CD4-positive, alpha-beta T cell treated with Interleukin-17A for 1 hour (primary cell): ENCODE measurements around the gene SEC24D.
"Not testable (repeated sequence)": the region's sequence is repeated elsewhere in the genome, so short reads cannot be mapped to it uniquely, and the experiment has no call there.

Source experiments
- DNase-seq: peaks from one replicate; pipeline ENCODE4 v3.0.0-alpha.2; 2020

Gene SEC24D, protein sequence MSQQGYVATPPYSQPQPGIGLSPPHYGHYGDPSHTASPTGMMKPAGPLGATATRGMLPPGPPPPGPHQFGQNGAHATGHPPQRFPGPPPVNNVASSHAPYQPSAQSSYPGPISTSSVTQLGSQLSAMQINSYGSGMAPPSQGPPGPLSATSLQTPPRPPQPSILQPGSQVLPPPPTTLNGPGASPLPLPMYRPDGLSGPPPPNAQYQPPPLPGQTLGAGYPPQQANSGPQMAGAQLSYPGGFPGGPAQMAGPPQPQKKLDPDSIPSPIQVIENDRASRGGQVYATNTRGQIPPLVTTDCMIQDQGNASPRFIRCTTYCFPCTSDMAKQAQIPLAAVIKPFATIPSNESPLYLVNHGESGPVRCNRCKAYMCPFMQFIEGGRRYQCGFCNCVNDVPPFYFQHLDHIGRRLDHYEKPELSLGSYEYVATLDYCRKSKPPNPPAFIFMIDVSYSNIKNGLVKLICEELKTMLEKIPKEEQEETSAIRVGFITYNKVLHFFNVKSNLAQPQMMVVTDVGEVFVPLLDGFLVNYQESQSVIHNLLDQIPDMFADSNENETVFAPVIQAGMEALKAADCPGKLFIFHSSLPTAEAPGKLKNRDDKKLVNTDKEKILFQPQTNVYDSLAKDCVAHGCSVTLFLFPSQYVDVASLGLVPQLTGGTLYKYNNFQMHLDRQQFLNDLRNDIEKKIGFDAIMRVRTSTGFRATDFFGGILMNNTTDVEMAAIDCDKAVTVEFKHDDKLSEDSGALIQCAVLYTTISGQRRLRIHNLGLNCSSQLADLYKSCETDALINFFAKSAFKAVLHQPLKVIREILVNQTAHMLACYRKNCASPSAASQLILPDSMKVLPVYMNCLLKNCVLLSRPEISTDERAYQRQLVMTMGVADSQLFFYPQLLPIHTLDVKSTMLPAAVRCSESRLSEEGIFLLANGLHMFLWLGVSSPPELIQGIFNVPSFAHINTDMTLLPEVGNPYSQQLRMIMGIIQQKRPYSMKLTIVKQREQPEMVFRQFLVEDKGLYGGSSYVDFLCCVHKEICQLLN

DNA sequence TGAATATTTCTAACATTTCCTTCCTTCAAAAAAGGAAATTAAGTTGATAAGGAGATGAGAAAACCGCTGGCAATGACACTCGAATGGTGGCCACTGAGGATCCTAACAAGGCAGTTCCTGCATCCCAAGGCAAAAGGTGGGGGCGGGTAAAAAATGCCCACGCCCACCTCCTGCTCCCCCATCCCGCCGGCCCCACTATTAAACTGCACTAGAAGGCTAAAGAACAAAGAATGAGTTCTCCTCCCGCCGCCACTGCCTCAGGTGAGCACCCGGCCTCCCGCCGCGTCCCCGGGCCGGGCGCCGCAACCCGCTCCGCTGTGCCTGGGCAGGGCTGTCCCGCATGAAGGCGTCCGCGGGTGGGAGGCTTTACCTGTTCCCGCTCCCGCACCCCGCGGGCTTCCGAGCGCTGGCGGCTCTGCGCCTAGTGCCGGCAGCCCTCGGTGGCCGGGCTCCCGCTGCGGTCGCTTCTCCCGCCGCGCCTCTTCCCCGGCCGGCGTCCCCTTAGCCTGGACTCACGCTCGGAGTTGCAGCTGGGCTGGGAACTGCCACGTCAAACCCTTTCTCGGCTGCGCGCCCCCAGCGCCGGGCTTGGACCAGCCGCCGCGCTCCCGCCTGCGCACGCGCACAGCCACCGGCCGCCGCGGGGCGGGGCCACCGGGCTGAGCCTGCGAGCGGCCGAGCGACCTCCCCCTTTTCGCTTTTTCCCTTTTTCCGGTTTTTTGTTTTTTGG, at the start of gene SEC24D:
SEC24D (minus strand) TSS at position 556 of the 730 bp plus-strand sequence. CDS start 2,430 bp downstream, outside the sequence.
- DNase-seq: peak; percentile 85

DNA sequence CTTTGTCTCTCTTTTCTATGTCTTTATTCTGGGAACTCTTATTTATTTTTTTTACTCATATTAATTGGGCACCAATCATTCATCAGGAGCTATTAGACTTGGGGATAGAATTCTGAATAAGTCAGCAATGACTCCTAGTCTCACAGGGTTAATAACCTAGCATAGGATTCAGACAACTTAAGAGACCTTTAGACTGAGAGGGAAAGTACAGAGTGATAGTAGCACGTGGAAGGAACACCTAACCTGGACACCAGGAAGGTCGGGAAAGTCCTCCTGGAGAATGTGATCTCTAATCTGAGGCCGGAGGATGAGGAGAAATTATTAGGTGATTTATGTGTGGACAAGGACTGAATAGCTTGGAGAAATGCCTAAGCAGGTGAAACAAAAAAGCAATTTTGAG, 48.8 kb upstream of the SEC24D start:
- no peak for DNase-seq

DNA sequence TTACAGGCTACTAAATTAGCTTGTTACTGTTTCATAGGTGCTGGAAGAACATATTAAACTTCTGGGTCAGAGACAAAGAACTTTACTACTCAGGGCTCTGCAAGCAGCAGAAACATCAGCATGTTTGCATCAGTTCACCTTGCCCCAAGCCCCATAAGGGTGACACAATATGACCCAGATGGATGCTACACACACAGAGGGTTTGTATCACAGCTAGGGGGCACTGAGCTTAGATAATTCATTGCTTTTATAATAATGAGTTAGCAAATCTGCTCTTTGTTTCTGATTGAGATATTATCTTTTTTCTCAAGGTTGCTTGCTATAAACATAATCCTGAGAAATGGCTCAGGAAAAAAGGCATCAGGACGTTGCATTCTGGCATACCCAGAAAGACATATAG, 47.9 kb upstream of the SEC24D start:
- no peak for DNase-seq

DNA sequence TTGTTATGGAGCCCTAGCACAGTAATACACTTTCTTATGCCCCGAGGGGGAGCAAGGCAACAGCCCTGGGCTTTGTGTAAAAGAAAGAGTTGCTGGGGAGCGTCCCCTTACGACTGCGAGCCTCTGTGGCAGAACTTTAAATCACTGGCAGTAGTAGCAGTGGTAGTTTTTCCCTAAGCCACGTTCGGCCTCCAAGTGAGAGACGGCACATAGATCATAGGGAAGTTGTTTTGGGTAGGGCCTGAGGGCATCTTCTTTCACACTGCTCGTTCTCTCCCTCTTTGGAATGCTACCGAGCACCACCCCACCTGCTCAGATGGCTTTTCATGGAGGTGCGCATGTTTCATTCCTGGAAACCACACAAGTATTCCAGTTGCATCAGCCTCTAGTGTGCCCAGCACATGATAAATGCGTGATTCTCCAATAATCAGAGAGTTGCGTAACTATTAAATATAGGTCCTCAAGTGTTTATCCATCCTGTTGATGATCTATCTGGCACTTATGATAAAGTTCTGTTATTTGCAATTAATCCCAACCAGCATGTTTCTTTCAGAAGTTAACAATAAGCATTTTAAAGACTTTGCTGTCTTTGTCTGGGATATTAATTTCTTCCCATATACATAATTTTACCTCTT, 45.7 kb upstream of the SEC24D start:
- DNase-seq: no peak

DNA sequence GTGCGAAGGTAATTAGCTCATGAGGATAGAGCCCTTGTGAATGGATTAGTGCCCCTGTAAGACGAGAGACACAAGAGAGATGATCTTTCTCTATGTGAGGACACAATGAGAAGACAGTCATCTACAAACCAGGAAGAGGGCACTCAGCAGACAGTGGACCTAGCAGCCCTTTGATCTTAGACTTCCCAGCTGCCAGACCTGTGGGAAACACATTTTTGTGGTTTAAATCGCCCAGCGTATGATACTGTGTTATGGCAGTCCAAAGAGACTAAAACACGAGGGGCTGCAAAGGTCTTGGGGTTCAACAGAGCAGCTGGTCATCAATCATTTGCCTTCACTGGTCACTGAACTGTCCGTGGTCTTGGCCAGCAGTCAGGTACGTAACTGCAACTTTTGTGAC, 43.5 kb upstream of the SEC24D start:
- DNase-seq: no peak

DNA sequence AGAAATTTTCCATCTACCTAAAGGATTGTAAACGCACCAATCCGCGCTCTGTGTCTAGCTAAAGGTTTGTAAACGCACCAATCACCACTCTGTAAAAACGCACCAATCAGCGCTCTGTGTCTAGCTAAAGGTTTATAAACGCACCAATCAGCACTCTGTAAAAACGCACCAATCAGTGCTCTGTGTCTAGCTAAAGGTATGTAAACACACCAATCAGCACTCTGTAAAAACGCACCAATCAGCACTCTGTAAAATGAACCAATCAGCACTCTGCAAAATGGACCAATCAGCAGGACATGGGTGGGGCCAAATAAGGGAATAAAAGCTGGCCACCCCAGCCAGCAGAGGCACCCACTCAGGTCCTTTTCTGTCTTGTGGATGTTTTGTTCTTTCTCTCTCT, 42.6 kb upstream of the SEC24D start:
- DNase-seq: not testable (repeated sequence)

DNA sequence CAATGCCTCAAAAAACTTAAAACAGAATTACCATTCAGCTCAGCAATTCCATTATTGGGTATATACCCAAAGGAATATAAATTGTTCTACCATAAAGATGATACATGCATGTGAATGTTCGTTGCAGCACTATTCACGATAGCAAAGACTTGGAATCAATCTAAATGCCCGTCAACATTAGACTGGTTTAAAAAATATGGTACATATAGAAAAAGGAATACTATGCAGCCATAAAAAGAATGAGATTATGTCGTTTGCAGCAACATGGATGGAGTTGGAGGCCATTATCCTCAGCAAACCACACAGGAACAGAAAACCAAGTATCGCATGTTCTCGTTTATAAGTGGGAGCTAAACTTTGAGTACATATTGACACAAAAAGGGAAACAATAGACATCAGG, 41.9 kb upstream of the SEC24D start:
- DNase-seq: no peak

DNA sequence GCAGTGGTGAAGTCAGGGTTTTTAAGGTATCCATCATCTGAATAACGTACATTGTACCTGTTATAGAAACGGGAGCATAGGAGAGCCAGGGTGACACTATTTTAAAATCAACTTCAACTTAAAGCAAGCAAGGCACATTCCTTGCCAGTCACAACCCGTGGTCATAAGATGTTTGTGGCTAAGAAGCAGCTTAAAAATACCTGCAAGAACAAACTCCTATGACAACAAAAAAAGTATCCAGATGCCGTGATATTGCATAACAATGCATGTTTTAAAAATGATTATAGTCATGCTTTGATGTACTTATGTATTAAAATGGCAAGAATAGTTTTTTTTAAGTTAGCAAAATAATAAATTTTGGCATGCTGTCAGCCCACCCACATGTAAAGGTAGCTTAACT, 36.3 kb upstream of the SEC24D start:
- no peak for DNase-seq

DNA sequence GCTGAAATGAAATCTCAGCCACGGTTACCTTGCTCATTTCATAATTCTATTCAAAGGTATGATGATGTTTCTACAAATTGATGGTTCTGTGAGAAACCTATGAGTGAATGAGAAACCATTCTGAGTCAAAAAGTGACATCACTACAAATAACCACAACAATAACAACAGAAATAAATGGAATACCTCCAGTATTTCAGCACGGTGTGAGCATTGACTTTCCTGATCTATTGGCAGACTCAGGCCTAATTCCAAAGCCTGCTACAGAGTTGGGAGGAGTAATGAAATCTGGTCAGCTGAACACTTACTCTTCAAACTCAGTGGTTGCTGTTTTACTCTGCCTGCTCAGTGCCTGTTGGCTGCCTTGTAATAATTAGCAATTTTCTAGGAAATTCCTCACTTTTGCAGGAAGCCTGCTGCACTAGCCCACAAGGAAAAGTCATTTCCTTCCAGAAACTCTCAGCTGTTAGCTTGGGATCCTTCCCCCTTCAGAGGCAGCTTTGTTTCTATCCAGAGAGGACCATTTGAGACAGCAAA, 33.9 kb upstream of the SEC24D start:
- no peak for DNase-seq

DNA sequence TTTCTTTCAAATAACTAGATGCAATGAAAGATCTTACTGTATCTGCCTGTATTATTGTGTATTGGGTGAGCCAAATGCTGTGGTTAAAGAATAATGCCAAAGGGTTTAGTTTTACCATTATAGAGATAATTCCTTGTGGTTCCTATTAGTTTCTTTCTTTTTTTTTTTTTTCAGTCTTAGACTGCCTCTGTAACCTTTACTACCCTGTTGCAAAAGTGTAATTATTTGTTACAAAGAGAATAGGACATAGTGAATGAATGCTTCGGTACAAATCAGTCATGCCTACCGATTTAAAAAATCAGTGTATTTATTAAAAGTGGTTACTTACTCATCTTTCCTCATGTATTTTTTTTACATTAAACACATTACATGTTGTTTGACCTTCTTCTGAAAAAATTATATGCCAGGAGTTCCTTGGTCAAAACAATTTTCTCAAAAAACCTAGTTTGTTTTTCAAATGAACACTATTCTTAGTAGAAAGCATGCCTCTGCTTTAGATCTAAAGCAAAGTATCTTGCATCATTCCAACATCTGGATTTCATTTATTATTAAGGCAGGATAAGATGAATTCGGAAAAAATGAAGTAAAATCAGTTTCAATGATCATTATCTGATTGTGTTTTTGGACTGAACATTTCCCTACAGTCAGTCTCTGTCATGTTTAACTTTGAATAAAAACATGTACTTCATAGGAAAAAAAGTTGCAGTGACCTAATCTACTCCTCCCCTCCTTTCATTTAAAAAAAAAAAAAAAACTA, 31.6 kb upstream of the SEC24D start:
- no peak for DNase-seq

DNA sequence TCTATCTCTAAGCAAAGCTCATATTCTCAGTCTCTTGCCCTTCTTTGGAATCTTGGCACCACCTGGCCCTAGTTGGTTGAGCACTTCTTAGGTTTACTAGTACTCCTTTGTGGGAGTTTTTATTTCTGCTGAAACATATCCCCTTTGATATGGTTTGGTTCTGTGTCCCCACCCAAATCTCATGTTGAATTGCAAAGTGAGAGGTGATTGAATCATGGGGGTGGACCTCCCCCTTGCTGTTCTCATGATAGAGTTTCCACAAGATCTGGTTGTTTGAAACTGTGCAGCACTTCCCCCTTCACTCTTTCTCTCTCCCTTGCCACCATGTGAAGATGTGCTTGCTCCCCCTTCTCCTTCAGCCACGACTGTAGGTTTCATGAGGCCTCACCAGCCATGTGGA, 30.5 kb upstream of the SEC24D start:
- DNase-seq: no peak

DNA sequence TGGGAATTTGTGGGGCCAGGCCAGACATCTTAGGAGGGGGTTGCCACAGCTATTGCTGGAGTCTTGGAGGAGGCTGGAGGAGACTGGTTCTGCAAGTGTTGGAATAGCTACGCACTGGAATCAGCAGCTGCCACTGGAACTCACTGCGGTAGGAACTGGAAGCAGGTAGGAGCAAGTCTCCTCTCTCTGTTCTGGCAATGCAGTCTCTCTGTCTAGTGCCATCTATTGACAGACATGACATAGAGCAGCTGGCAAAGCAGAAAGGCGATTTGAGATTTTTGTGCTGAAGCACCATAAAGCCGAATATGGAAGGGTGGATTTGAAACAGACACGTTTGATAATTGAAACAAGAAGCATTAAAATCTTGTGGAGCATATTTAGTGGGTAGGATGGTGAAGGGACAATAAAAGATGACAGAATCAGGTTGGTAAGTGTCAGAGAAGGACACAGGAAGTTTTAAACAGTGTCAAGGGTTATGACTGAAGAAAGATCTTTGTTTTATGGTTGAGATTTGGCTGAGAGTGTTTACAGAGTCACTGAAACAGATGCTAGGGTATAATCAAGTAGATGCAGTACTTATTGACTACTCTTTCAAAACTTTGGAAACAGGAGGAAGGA, 29.3 kb upstream of the SEC24D start:
- DNase-seq: peak; percentile 41

DNA sequence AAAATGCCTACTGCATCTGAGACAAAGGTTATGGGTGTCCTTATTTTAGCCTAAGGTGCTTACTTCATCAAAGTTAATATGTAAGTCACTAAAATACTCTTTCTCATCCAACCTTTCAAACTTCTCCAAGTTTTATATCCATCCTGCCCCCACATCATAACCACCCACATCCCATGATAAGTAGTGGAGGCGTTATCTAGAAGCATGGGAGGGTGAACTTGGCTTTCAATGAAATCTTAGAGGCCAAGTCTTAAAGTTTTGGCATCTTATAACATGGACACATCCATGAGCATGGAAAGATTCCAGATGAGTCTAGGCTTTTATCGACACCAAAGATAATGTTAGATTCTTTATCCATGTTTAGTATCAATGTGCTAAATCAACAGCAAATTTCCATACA, 22.9 kb upstream of the SEC24D start:
- DNase-seq: no peak

DNA sequence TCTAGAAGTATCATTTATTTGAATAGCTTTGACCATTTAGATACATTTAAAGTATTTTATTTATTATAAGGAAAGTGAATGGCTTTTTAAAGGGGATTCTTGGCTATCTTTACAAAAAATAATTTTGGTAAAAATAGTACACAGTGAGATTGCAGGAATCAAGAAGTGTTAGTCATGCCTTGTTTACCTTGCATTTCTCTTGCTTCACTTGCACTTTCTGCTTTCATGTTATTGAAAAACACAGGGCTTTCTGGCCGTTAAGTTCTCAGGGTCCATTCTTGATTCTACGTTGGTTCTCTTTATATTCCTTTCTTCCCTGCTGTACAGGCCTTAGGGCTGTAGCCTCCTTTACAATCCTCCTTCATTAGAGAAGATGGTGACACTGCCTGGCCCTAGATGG, 21.8 kb upstream of the SEC24D start:
- no peak for DNase-seq

DNA sequence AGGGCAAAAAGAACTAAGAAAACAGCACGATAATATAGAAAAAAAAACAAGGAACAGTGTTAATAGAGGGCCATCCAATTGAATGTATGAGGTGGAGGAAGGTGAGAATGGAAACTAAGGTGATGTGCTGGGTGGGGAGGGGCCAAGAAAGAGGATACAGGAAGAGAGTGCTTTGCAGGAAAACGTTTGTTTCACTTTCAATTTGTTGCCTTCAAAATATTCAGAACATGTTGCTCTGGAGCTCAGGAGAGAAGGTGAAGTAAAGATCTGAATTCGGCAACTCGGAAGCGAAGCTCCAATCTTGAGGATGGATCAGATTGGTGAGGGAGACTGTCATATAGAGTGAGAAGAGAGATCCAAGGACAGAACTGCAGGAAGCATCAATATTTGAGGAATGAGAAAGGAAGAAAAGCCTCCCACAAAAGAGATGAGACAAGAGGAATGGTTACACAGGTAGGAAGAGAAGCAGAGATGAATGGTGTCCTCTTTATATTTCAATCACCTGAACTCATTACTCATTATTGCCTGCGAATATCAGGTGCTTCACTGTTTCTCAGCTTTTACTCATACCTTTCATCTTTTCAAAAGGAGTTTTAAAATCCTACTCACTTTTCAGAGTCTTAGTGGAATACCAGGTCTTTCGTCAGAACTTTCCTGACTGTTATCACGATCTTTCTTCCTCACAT, 14.7 kb upstream of the SEC24D start:
- DNase-seq: peak; percentile 72

DNA sequence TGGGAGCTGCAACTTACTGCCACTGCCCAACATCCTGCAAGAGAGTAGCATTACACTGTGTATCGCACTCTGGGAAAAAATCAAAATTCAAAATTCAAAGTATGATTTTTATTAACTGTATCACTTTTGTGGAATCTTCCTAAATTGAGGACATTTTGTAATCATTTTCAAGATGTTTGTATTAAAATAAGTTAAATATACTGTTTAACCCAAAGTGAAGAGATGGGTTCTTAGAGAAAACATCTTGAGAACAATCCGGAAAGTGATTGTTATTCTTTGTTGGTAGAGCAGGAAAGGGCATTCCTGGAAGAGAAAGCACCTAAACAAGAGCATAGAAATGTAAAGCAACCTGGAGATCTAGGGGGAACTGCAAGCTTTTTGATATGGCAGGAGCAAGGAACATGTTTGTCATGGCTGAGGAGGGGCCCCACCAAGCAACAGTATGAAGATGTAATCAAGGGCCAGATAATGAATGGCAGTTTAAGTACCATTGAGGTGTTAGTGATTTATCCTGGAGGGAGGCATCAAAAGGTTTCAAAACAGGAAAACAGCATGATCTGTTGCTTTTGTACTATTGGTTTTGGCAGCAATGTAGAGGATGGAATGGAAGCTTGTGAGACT, 14.1 kb upstream of the SEC24D start:
- no peak for DNase-seq

DNA sequence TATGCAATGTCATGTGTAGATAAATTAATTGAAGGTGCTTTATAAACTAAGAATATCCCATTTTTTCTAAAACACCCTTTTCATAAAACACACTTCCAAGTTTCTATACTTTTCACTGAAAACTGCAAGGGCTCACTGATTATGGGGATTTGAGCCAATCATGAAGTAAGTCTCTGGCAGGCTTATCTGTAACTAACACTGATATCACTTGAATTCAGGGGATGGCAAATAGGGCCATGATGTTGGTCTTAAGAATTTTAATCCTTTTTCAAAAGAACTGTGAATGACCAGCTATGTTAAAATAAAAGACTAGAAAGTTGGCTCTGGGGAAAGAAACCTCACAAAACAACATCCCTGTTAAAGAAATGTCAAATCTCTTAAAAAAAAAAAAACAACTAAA, 13.0 kb upstream of the SEC24D start:
- no peak for DNase-seq

DNA sequence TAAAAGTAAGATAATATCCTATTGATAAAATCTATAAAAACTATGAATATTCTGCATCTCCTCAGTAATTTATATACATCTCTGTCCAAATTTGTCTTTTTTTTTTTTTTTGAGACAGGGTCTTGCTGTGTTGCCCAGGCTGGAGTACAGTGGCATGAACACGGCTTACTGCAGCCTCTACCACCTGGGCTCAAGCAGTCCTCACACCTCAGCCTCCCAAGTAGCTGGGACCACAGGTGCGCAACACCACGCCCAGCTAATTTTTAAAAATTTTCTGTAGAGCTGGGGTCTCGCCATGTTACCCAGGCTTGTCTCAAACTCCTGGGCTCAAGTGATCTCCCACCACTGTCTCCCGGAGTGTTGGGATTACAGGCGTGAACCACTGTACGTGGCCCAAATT, 12.3 kb upstream of the SEC24D start:
- no peak for DNase-seq

DNA sequence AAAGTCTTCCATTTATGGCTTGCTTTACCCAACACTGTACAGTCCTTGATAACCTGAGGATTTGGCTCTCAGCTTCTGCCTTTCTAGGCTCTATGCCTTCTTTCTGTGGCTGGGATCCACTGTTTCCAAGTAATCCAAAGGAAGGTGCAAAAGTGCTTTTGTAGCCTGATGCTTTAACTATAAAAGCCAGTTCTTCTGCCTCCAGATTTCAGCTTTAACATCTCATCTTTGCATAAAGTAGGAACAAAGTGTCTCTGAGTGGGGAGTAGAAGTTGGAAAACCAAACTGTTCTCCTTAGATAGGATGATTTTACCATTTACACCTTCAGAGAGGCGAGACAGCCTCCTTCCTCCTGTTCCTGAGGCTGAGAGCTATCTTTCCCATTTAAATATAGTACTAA, 11.1 kb upstream of the SEC24D start:
- DNase-seq: no peak

DNA sequence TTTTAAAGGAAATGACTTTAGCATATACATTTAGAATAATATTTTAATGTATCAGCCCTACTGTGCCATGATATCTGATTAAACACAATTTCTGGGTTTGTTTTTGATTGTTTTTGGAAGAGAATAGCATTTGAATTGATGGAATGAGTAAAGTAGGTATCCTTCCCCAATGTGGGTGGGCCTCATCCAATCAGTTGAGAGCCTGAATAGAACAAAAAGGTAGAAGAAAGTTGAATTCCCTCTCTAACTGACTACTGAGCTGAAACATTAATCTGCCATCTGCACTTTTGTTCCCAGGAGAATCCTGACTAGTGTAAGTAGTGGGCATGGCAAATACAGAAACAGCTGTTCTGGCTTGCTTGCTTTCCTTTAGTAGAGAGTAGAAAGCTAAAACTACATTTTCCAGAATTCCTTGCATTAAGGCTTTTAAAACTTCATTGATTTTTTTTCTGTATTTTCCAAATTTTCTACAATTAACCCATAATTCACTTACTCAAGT, 9.7 kb upstream of the SEC24D start:
- no peak for DNase-seq
